A549 (cell line): ENCODE results near the gene IPO9. TPM values are rescaled to one million over a fixed set of nuclear protein-coding genes. Genes with fewer than 3 reads are reported as not detected.
A peak's percentile ranks its signal among the peaks of the same experiment; 100 is the strongest.
"Not testable (repeated sequence)": the region's sequence is repeated elsewhere in the genome, so short reads cannot be mapped to it uniquely, and the experiment has no call there.

Source experiments
- ATAC-seq, 2 experiments: fragments of 200-7000 bp in 1 of 2; fragments of >200 bp in 1 of 2; cut with Nextera tagmentation in 1 of 2; cut with Tn5 transposase in 1 of 2; 3 replicates each; pipeline versions ENCODE4 v1.8.0 to v1.9.1; 2018 to 2020; ENCODE audit warnings: mild to moderate bottlenecking in 1 of 2, moderate library complexity in 1 of 2
- CTCF ChIA-PET: fragments of 300-600 bp; sonication (Branson Sonifier 250); formaldehyde crosslinking; extraction: SDS; loops from one replicate; lab custom pipeline; 2021; ENCODE audit warnings: antibody characterized with exemption, inconsistent platforms; lab: Yijun Ruan, JAX
- POLR2A ChIA-PET: fragments of 350-600 bp; formaldehyde crosslinking; extraction: SDS; loops from one replicate; lab custom pipeline; 2021; ENCODE audit warnings: antibody characterized with exemption, inconsistent platforms; lab: Yijun Ruan, JAX
- DNase-seq, 2 experiments: peaks; one replicate each; pipeline versions ENCODE4 v3.0.0 to v3.0.0-alpha.2; 2011 to 2016; ENCODE audit warnings: low read depth in 1 of 2, low spot score in 1 of 2
- FAIRE-seq: peaks from 2 replicates; lab custom pipeline; 2011; peaks lifted over from hg19 to GRCh38; lab: Jason Lieb, UNC
- H3K27ac ChIP-seq, 2 experiments: fragments of >200 bp; sonication (Bioruptor Twin); formaldehyde crosslinking; 3 replicates each; pipeline ENCODE4 v1.5.1; 2016 to 2017
- H3K4me1 ChIP-seq: fragments of >200 bp; sonication (Bioruptor Twin); formaldehyde crosslinking; 3 replicates; pipeline ENCODE4 v1.6.1; 2016
- H3K4me2 ChIP-seq: fragments of >200 bp; sonication (Bioruptor Twin); formaldehyde crosslinking; 3 replicates; pipeline ENCODE4 v1.6.1; 2016
- H3K4me3 ChIP-seq: fragments of >200 bp; sonication (Bioruptor Twin); formaldehyde crosslinking; 3 replicates; pipeline ENCODE4 v1.5.1; 2016
- H3K9me3 ChIP-seq: fragments of >200 bp; sonication (Bioruptor Twin); formaldehyde crosslinking; 3 replicates; pipeline ENCODE4 v1.6.1; 2016
- BCL3 ChIP-seq: fragments of >200 bp; sonication (Bioruptor Twin); formaldehyde crosslinking; IDR thresholded peaks from 3 replicates; pipeline ENCODE4 v1.6.1; 2016
- CEBPB ChIP-seq, 2 experiments: fragments of >200 bp in 1 of 2; sonication (Bioruptor Twin) in 1 of 2; formaldehyde crosslinking in 1 of 2; IDR thresholded peaks; 2 replicates each; pipeline ENCODE4 v1.6.1; 2012 to 2016
- FOSB ChIP-seq: fragments of 250-450 bp; sonication (Bioruptor Pico); IDR thresholded peaks from 2 replicates; pipeline ENCODE4 v1.5.0; 2020; ENCODE audit warnings: mild to moderate bottlenecking, moderate library complexity
- HOXB5 ChIP-seq: fragments of 250-450 bp; sonication (Bioruptor Pico); IDR thresholded peaks from 2 replicates; pipeline ENCODE4 v1.5.0; 2020; ENCODE audit warnings: mild to moderate bottlenecking, moderate library complexity
- JUNB ChIP-seq: fragments of >200 bp; sonication (Bioruptor Twin); formaldehyde crosslinking; IDR thresholded peaks from 2 replicates; pipeline ENCODE4 v1.6.1; 2016
- MAFK ChIP-seq: fragments of 450-650 bp; IDR thresholded peaks from 2 replicates; pipeline ENCODE4 v1.6.1; 2014; ENCODE audit not compliant: partially characterized antibody
- PHF8 ChIP-seq: fragments of 200-600 bp; sonication (generic); IDR thresholded peaks from 2 replicates; pipeline ENCODE4 v1.6.1; 2016; ENCODE audit warnings: low read depth, mild to moderate bottlenecking, antibody characterized with exemption, moderate library complexity, borderline replicate concordance
- POLR2A ChIP-seq: IDR thresholded peaks from 2 replicates; pipeline ENCODE4 v1.6.1; 2012; ENCODE audit warnings: mild to moderate bottlenecking, low read length
- POLR2AphosphoS2 ChIP-seq: conservative IDR thresholded peaks from 2 replicates; pipeline ENCODE4 v1.6.1; 2012; ENCODE audit warnings: low read length, improper control_type of control experiment, inconsistent platforms
- RARB ChIP-seq: fragments of 250-450 bp; sonication (Bioruptor Pico); IDR thresholded peaks from 2 replicates; pipeline ENCODE4 v1.8.0; 2021; ENCODE audit warnings: mild to moderate bottlenecking, moderate library complexity
- RCOR1 ChIP-seq: fragments of 150-350 bp; IDR thresholded peaks from 2 replicates; pipeline ENCODE4 v1.6.1; 2014; ENCODE audit warnings: antibody characterized with exemption, low read length, low read depth
- RNF2 ChIP-seq: fragments of 200-600 bp; sonication (generic); IDR thresholded peaks from 2 replicates; pipeline ENCODE4 v1.6.1; 2016; ENCODE audit warnings: low read depth, mild to moderate bottlenecking, antibody characterized with exemption, moderate library complexity, borderline replicate concordance
- SMC3 ChIP-seq: fragments of >200 bp; sonication (Bioruptor Twin); formaldehyde crosslinking; IDR thresholded peaks from 3 replicates; pipeline ENCODE4 v1.6.1; 2018; ENCODE audit warnings: inconsistent platforms
- TFCP2L1 ChIP-seq: fragments of 250-450 bp; sonication (Bioruptor Pico); IDR thresholded peaks from 2 replicates; pipeline ENCODE4 v1.5.0; 2021; ENCODE audit warnings: mild to moderate bottlenecking
- ZC3H11A ChIP-seq: fragments of 450-650 bp; IDR thresholded peaks from 2 replicates; pipeline ENCODE4 v1.6.1; 2014; ENCODE audit warnings: antibody characterized with exemption, mild to moderate bottlenecking
- ZFP36 ChIP-seq: fragments of 450-650 bp; IDR thresholded peaks from 2 replicates; pipeline ENCODE4 v1.6.1; 2014; ENCODE audit warnings: borderline replicate concordance; ENCODE audit not compliant: partially characterized antibody
- ZSCAN20 ChIP-seq: fragments of 250-450 bp; sonication (Bioruptor Pico); IDR thresholded peaks from 2 replicates; pipeline ENCODE4 v1.8.0; 2022; ENCODE audit warnings: mild to moderate bottlenecking, moderate library complexity
- WGBS: methylation state at CpG from one replicate; pipeline ENCODE4 v1.1.6; 2017; ENCODE audit errors: missing lambda C conversion rate; 5-methylcytosine and 5-hydroxymethylcytosine counted together
- polyA plus RNA-seq, 4 experiments: library from polyadenylated mRNA; depleted of rRNA in 3 of 4; stranded (reverse); fragments of >200 nt; fragmentation: RNase III in 1 of 4; extraction: RNeasy Plus Mini Kit Qiagen cat#74134 plus additional on column Dnase treatment in 1 of 4; gene quantifications; 2 replicates in 3 of 4; 3 replicates in 1 of 4; pipeline ENCODE4 v1.2.3, GENCODE V29; 2011 to 2017
- TF ChIP-seq, protein P1 (sequence below): fragments of 250-450 bp; sonication (Bioruptor Pico); IDR thresholded peaks from 2 replicates; pipeline ENCODE4 v1.5.0; 2020; ENCODE audit warnings: low read depth, mild to moderate bottlenecking, moderate library complexity

Gene IPO9
- polyA plus RNA-seq, 2 of the 4 experiments (the other 2 are of a cell fraction): 40.1 to 77.5 TPM

- WGBS: 62% methylated on average over 2 of the region's 2 CpGs
- POLR2A ChIA-PET: no interaction called here
- no peak for ATAC-seq
- Histone ChIP-seq H3K9me3 (no peaks in the 10 kb centered on the region), H3K4me1 (peaks cover 14% of the 10 kb centered on the region), H3K4me3 (no peak overlapping the region), H3K27ac (no peak overlapping the region), H3K4me2 (no peak overlapping the region)
- DNase-seq: no peak
- FAIRE-seq: no peak
- TF ChIP-seq PHF8 (no peak), RNF2 (no peak)
- CTCF ChIA-PET: interaction anchor here (1.1 kb wide), 1 partner anchor 11 kb away, joined by 4 read pairs; no protein-coding TSS in a partner anchor
Measured at GRCh38 chr1:201838381-201838780, 9.4 kb downstream of the IPO9 start.

GRCh38 chr1:201839089-201839488, 10.1 kb downstream of the IPO9 start:
- H3K27ac ChIP-seq: 0 out of 6 replicates have a peak overlapping the region, but pooled peaks of 1 of the 2 experiments have one; percentile 13
- ATAC-seq, H3K4me3 ChIP-seq, FAIRE-seq, DNase-seq, POLR2A ChIA-PET, H3K9me3 ChIP-seq, H3K4me2 ChIP-seq: not testable (repeated sequence)
- H3K4me1 ChIP-seq: peaks cover 14% of the 10 kb centered on the region
- 90% methylated on average over 10 of the region's 10 CpGs for WGBS
- CTCF ChIA-PET: interaction anchor here (1.4 to 1.7 kb wide), 2 partner anchors 10 to 11 kb away, joined by 5 to 6 read pairs; partner anchors contain the start of gene IPO9
- peak; percentile 9 for TF ChIP-seq MAFK

DNA sequence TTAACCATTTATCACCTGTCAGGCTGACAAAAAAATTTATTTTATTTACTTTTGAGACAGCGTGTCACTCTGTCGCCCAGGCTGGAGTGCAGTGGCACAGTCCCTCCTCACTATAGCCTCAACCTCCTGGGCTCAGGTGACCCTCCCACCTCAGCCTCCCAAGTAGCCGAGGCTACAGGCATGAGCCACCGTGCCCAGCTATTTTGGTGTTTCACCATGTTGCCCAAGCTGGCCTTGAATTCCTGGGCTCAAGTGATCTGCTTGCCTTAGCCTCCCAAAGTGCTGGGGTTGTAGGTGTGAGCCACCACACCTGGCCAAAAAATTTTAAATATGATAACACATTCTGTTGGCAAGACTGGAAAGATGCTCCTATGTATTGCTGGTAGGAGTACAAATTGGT, 11.1 kb downstream of the IPO9 start:
- FAIRE-seq: no peak
- TF ChIP-seq RARB (CRISPR knock-in tag) (no peak), POLR2A (no peak), SMC3 (no peak), POLR2AphosphoS2 (no peak), FOSB (no peak), JUNB (no peak), ZFP36 (no peak), ZSCAN20 (no peak), HOXB5 (CRISPR knock-in tag) (no peak), RCOR1 (no peak), ZC3H11A (no peak), TFCP2L1 (CRISPR knock-in tag) (no peak), BCL3 (no peak)
- TF ChIP-seq, protein P1, sequence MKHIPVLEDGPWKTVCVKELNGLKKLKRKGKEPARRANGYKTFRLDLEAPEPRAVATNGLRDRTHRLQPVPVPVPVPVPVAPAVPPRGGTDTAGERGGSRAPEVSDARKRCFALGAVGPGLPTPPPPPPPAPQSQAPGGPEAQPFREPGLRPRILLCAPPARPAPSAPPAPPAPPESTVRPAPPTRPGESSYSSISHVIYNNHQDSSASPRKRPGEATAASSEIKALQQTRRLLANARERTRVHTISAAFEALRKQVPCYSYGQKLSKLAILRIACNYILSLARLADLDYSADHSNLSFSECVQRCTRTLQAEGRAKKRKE: no peak
- Histone ChIP-seq H3K4me2 (no peak overlapping the region), H3K9me3 (no peaks in the 10 kb centered on the region), H3K4me1 (peaks cover 14% of the 10 kb centered on the region), H3K4me3 (no peak overlapping the region), H3K27ac (no peak overlapping the region)
- CTCF ChIA-PET: interaction anchor here (1.3 to 1.7 kb wide), 4 partner anchors 10 to 47 kb away, joined by 3 to 8 read pairs (median 6); partner anchors contain the start of gene IPO9
- DNase-seq: no peak
- WGBS: 94% methylated on average over 4 of the region's 4 CpGs
- no peak for ATAC-seq
- POLR2A ChIA-PET: no interaction called here

- FAIRE-seq (no peak), DNase-seq (no peak), ATAC-seq (no peak)
- ChIA-PET POLR2A (no interaction called here), CTCF (interaction anchor here (1.3 to 1.7 kb wide), 4 partner anchors 9 to 48 kb away, joined by 3 to 8 read pairs (median 6); partner anchors contain the start of gene IPO9)
- H3K4me1 ChIP-seq: peaks cover 17% of the 10 kb centered on the region
- H3K9me3 ChIP-seq: no peaks in the 10 kb centered on the region
- no peak overlapping the region for H3K4me2 ChIP-seq
- no peak overlapping the region for H3K4me3 ChIP-seq
- no peak overlapping the region for H3K27ac ChIP-seq
- 94% methylated on average over 1 of the region's 1 CpG for WGBS
- TF ChIP-seq CEBPB (IDR thresholded peaks at IDR 0.05): no peak
Measured at GRCh38 chr1:201840490-201840889, 11.5 kb downstream of the IPO9 start.
